ENCODE measurements around the gene HMGB4.

Gene HMGB4

DNA sequence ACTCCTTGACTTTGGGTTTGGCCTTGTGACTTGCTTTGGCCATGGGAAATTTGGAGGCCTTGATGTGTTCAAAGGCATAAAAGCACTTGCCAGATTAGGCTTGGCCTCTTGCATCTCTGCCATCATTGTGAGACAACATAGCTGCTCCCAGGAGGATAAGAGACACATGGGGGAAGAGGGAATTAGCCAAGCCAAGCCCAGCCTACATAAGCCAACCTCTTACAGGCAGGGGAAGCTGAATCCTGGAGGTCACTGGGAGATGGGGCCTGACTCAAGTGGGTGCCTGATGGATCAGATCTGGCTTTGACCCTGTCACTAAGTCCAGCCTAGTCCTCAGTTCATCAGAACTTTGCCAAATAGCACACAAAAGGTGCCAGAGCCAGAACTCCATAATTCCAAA, 37.6 kb upstream of the HMGB4 start:
- no peak for DNase-seq (ENCODE audit: low read depth)
- TF ChIP-seq, protein P1, sequence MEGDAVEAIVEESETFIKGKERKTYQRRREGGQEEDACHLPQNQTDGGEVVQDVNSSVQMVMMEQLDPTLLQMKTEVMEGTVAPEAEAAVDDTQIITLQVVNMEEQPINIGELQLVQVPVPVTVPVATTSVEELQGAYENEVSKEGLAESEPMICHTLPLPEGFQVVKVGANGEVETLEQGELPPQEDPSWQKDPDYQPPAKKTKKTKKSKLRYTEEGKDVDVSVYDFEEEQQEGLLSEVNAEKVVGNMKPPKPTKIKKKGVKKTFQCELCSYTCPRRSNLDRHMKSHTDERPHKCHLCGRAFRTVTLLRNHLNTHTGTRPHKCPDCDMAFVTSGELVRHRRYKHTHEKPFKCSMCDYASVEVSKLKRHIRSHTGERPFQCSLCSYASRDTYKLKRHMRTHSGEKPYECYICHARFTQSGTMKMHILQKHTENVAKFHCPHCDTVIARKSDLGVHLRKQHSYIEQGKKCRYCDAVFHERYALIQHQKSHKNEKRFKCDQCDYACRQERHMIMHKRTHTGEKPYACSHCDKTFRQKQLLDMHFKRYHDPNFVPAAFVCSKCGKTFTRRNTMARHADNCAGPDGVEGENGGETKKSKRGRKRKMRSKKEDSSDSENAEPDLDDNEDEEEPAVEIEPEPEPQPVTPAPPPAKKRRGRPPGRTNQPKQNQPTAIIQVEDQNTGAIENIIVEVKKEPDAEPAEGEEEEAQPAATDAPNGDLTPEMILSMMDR (conservative IDR thresholded peaks at IDR 0.05; ENCODE audit: low read depth, low read length): no peak
- H3K4me3 ChIP-seq (ENCODE audit: low read depth, low read length): no peak overlapping the region

DNA sequence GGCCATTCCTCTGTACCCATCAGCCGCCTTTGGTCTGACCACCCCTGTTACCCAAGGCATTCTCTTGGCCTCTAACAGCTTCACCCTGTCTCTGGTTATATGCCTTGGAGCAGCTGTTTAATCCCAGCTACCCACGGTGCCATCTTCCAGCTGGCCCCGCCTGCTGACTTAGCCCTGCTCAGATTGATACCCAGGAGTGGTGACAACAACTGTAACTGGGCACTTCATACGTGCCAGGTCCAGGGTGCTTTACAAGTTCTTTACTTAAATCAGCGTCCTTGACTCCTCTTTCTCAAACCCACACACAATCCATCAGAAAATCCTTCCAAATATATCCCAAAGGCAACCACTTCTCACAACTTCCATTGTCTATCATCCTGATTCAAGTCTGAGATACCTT, 37.2 kb upstream of the HMGB4 start:
- no peak overlapping the region for H3K4me3 ChIP-seq (ENCODE audit: low read depth, low read length)
- no peak for DNase-seq (ENCODE audit: low read depth)
- TF ChIP-seq, protein P1 (conservative IDR thresholded peaks at IDR 0.05; ENCODE audit: low read depth, low read length): no peak

DNA sequence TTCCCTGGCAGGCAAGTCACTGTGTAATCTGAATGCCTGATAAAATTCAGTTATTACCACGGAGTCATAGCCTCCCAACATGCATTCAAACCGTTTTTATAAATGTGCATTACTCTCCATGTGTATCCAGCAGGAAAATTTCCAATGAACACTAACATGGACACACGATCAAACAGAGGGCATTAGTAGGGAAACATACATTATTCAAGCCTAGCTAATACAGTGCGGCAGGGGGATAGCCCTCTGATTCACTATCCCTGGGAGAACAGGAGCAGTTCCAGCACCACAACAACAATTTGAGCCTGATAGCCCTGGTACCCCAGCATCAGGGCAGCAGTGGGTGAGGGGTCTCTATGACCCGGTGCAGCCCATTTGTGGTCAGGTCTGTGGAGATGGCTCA, 35.8 kb upstream of the HMGB4 start:
- TF ChIP-seq, protein P1 (conservative IDR thresholded peaks at IDR 0.05; ENCODE audit: low read depth, low read length): no peak
- H3K4me3 ChIP-seq (ENCODE audit: low read depth, low read length): no peak overlapping the region
- DNase-seq (ENCODE audit: low read depth): no peak

DNA sequence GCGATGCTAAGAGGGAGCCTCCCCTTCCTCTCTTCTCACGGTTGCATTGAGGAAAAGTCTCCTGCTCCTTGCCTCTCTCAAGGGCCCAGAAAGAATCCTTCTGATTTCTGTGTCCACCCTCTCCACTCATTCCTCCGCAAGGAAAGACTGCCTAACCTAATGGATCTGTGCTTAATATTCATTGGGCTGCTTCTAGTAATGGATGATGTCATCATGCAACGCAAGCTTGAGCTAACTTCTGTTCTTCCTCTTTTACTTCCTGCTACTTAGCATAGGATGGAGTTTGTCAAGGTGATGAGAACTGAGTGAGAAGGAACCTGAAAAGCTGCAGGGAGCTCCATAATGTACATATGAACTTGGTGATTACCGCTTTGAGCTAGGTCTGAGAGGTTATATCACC, 35.2 kb upstream of the HMGB4 start:
- no peak overlapping the region for H3K4me3 ChIP-seq (ENCODE audit: low read depth, low read length)
- TF ChIP-seq, protein P1 (conservative IDR thresholded peaks at IDR 0.05; ENCODE audit: low read depth, low read length): no peak

DNA sequence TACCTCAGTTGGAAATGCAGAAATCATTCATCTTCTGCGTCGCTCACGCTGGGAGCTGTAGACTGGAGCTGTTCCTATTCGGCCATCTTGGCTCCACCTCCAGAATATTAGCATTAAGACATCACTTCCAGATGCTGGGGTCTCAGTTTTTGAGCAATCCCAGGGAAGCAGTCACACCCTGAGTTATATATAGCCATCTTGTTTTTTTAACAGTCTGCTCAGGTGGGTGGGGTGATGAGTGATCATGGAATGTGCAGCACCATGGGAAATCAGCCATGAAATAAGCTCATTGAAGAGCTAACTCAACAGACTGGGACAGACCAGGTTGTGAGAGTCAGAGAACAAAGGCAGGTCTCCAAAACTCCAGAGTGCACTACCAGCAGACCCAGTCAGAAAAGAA, 27.0 kb upstream of the HMGB4 start:
- DNase-seq (ENCODE audit: low read depth): no peak
- TF ChIP-seq, protein P1 (conservative IDR thresholded peaks at IDR 0.05; ENCODE audit: low read depth, low read length): no peak
- H3K4me3 ChIP-seq (ENCODE audit: low read depth, low read length): no peak overlapping the region

More for the DNA sequence above, 35.2 kb upstream of the HMGB4 start:
- DNase-seq (ENCODE audit: low read depth): no peak

DNA sequence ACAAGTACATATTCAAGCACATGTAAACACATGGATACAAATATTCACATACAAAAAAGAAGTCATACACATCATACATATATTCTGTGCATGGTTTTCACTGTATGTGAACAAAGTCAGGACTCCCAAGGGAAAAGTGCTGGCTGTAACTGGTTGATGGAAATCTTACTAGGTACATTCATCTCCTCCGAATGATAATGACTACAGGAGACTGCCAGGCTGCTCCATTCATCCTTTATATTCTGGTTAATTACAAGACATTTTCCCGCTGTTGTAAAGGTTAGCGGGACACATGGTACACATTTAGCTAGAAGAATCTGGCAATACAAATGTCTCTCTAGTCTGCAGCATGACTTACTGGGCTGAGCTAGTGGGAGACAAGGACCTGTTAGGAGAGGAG, 26.2 kb upstream of the HMGB4 start:
- H3K4me3 ChIP-seq (ENCODE audit: low read depth, low read length): no peak overlapping the region
- TF ChIP-seq, protein P1 (conservative IDR thresholded peaks at IDR 0.05; ENCODE audit: low read depth, low read length): no peak

DNA sequence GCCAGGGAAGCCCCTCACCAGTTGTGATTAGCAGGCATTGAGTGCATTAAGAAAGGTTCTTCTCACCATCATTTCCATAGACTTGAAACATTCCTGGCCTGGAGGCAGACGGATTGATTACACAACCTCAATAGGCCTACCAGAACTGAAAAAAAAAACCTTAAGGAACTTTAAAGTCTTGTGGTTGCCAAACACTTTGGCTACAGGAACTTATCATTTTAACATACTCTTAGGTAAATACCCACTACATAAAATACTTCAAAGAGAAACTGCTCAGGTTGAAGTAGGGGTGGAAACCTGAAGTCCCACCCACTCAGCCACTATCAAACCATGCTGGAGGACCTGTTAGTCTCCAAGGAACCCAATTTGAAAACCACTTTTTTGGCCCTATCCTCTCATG, 22.4 kb upstream of the HMGB4 start:
- no peak for DNase-seq (ENCODE audit: low read depth)
- TF ChIP-seq, protein P1 (conservative IDR thresholded peaks at IDR 0.05; ENCODE audit: low read depth, low read length): no peak
- H3K4me3 ChIP-seq (ENCODE audit: low read depth, low read length): no peak overlapping the region

More for the DNA sequence above, 26.2 kb upstream of the HMGB4 start:
- no peak for DNase-seq (ENCODE audit: low read depth)
